ENCODE results near the gene LAMA2. TPM values are rescaled to one million over a fixed set of nuclear protein-coding genes. Genes with fewer than 3 reads are reported as not detected.

The LAMA2 gene
- total RNA-seq, 1 donor: 40.2 TPM

DNA sequence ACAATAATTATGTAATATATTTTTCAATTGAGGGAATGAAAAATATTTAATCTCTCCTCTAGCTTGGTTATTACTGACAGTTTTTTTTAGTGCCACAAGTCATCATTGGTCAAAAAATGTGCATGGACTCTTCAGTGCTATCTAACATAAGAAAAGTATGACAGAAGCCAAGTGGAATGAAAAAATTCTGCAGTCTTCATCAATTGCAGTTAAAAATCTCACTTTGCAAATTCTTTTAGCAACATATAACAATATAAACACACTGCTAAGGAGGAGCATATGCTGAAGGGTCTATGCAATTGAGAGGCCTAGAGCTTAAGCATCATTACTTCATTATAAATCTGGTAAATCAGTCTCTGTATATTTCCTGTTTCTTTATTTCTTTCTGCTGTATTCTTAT is 652.0 kb downstream of the LAMA2 start:
- TF ChIP-seq, protein P1, sequence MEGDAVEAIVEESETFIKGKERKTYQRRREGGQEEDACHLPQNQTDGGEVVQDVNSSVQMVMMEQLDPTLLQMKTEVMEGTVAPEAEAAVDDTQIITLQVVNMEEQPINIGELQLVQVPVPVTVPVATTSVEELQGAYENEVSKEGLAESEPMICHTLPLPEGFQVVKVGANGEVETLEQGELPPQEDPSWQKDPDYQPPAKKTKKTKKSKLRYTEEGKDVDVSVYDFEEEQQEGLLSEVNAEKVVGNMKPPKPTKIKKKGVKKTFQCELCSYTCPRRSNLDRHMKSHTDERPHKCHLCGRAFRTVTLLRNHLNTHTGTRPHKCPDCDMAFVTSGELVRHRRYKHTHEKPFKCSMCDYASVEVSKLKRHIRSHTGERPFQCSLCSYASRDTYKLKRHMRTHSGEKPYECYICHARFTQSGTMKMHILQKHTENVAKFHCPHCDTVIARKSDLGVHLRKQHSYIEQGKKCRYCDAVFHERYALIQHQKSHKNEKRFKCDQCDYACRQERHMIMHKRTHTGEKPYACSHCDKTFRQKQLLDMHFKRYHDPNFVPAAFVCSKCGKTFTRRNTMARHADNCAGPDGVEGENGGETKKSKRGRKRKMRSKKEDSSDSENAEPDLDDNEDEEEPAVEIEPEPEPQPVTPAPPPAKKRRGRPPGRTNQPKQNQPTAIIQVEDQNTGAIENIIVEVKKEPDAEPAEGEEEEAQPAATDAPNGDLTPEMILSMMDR (IDR thresholded peaks at IDR 0.05; ENCODE audit: insufficient read depth, low read depth, low read length): no peak
- DNase-seq (ENCODE audit: low read depth): no peak

GRCh38 chr6:129536271-129536670 is 653.3 kb downstream of the LAMA2 start:
- no peak for DNase-seq (ENCODE audit: low read depth)
- TF ChIP-seq, protein P1 (IDR thresholded peaks at IDR 0.05; ENCODE audit: insufficient read depth, low read depth, low read length): no peak
- H3K4me3 ChIP-seq (ENCODE audit: low read depth, low read length): no peak overlapping the region

More for the DNA sequence above, 652.0 kb downstream of the LAMA2 start:
- no peak overlapping the region for H3K4me3 ChIP-seq (ENCODE audit: low read depth, low read length)

DNA sequence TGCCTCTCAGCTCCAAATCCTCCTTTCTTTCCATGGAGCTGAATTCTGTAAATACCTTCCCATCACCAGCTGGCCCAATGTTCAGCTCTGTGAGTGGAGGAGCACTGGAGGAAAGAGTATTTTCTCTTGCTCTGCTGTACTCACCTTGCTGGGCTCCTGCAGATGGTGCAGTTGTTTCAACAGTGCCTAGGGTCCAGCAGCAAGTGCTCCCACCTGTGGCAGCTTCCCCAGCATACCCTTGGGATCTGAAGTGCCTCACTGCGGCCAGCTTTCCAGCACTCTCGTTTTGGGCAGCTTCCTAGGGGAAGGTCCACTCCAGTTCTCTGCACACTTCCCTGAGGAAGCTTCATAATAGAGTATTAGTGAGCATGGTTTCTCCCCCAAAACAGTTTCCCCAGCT is 656.1 kb downstream of the LAMA2 start:
- TF ChIP-seq, protein P1 (IDR thresholded peaks at IDR 0.05; ENCODE audit: insufficient read depth, low read depth, low read length): no peak
- H3K4me3 ChIP-seq (ENCODE audit: low read depth, low read length): no peak overlapping the region
- DNase-seq (ENCODE audit: low read depth): no peak

- no peak overlapping the region for H3K4me3 ChIP-seq (ENCODE audit: low read depth, low read length)
- TF ChIP-seq, protein P1 (IDR thresholded peaks at IDR 0.05; ENCODE audit: insufficient read depth, low read depth, low read length): no peak
- DNase-seq (ENCODE audit: low read depth): no peak
These were observed 659.8 kb downstream of the LAMA2 start for GRCh38 chr6:129542705-129543104.

DNA sequence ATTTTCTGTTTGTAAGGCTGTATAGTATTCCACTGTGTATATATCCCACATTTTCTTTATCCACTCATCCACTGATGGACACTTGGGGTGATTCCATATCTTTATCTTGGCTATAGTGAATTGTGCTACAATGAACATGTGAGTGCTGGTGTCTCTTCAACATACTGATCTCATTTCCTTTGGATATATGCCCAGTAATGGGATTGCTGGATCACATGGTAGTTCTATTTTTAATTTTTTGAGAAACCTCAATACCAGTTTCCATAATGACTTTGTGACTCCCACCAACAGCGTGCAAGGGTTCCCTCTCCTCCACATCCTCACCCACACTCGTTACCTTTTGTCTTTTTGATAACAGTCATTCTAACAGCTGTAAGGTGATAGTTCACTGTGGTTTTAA is 661.0 kb downstream of the LAMA2 start:
- TF ChIP-seq, protein P1 (IDR thresholded peaks at IDR 0.05; ENCODE audit: insufficient read depth, low read depth, low read length): no peak
- DNase-seq (ENCODE audit: low read depth): no peak
- no peak overlapping the region for H3K4me3 ChIP-seq (ENCODE audit: low read depth, low read length)

DNA sequence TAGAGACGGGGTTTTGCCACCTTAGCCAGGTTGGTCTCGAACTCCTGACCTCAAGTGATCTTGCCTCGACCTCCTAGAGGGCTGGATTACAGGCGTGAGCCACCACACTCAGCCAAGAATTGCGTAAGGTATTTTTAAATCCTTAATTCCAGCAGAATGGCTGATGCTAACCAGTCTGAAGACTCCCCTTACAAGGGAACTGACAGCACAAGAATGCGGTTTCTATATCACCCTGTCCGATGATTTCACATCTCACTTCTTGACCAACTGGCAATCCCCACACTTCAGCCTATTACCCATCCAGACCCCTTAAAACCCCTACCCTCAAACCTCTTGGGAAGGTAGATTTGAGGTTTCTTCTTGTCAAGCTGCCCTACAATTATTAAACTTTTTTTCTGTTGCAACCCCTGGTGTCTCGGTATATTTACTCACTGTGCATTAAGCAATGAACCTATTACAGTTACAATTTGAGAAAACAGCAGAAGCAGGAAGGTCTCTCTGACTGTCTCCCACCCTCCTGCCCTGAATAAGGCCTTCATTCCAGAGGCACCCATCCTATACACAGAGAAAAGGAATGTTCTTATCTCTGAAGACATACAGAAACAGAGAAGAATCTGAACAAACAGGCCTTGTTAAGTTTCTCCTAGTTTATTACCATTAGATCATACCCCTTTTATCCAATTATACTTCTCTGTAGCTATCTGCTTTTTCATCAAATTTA is 662.1 kb downstream of the LAMA2 start:
- DNase-seq (ENCODE audit: low read depth): peak; percentile 31

More for the DNA sequence above, 662.1 kb downstream of the LAMA2 start:
- no peak overlapping the region for H3K4me3 ChIP-seq (ENCODE audit: low read depth, low read length)
- TF ChIP-seq, protein P1 (IDR thresholded peaks at IDR 0.05; ENCODE audit: insufficient read depth, low read depth, low read length): no peak
